Sciatic nerve (tissue), 2 donors: ENCODE data around the gene STYK1. TPM values are rescaled to one million over a fixed set of nuclear protein-coding genes. Genes with fewer than 3 reads are reported as not detected.
"Not testable (repeated sequence)": the region's sequence is repeated elsewhere in the genome, so short reads cannot be mapped to it uniquely, and the experiment has no call there.

Experiments used
- ATAC-seq: fragments of 200-7000 bp; cut with Tn5 transposase; one replicate; pipeline ENCODE4 v1.9.1; 2020; ENCODE audit warnings: mild to moderate bottlenecking, moderate library complexity
- DNase-seq: peaks from one replicate; pipeline ENCODE4 v3.0.0-alpha.2; 2020; ENCODE audit warnings: low spot score
- intact Hi-C: fragments of 100-400 bp; cut with DNase I; formaldehyde crosslinking; loops from one replicate; pipeline ENCODE4 v1.14.2; 2022
- total RNA-seq: library from RNA; stranded (reverse); fragmentation: NEBNext Ultra II Directional; extraction: Animal tissue kit (Norgen Biotek cat#: 25700); gene quantifications from one replicate; pipeline ENCODE4 v1.2.1, GENCODE V29; 2021
- donor health status: DM: no; HTN: no; CAD: no.
- donor health status: DM: no; HTN: no; CAD: no.

The STYK1 gene
- total RNA-seq, 1 donor from 2014 or later, result 0.85 TPM

DNA sequence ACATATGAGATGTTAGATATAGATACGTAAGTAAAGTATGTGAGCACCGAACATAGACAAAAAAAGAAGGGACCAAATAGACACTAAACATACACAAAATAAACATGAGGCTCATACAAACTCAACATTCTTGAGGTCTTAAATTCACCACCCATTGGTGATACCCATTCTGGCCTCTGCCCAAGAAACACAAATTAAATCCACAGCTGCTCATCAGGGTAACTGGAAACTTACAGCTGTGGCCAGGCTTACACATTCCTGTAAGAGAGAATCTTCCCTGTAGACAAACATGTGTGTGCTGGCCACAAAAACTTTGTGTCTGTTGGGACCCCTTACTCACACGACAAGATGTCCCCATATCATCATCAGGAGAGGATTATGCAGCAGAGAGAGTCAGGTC lies 82.9 kb downstream of the STYK1 start:
- no peak for DNase-seq
- intact Hi-C loops, result no loop called here
- ATAC-seq, result no peak

DNA sequence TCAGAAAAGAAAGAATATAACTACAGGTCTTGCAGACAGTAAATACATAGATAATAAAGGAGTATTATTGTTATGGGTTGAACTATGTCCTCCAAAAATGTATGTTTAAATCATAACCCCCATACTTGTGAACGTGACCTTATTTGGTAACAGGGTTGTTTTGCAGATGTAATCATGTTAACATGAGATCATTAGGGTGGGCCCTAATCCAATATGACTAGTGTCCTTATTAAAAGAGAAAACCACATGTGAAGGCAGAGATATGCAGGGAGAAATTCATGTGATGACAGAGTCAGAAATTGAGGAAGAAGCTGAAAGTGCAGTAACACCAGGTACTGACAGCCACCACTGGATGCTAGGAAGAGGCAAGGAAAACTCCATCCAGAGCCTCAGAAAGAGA lies 89.4 kb downstream of the STYK1 start:
- intact Hi-C loops, result no loop called here
- ATAC-seq, result no peak
- no peak for DNase-seq

DNA sequence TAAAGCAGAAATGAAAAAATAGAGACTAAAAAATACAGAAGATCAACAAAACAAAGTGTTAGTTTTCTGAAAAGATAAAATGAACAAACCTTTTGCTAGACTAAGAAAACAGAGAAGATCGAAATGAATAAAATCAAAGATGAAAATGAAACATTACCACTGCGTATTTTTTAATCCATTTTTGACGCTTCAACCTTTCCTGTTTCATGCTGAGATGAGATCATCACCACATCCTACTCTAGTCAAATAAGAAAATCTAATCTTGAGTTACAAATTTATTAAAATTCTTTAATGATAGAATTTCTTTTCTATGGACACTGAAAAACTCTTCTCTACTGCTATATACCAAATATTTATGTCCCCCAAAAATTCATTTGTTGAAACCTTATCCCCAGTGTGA lies 91.1 kb downstream of the STYK1 start:
- no peak for ATAC-seq
- no peak for DNase-seq
- intact Hi-C loops, result no loop called here

DNA sequence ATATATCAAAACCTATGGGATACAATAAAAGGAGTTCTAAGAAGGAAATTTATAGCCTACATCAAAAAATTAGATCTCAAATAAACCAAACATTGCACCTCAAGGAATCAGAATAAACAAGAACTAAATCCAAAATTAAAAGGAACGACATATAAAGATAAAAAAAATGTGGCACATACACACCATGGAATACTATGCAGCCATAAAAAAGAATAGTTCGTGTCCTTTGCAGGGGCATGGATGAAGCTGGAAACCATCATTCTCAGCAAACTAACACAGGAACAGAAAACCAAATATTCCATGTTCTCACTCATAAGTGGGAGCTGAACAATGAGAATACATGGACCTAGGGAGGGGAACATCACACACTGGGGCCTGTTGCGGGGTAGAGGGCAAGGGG lies 91.7 kb downstream of the STYK1 start:
- DNase-seq, intact Hi-C loops, ATAC-seq: not testable (repeated sequence)

DNA sequence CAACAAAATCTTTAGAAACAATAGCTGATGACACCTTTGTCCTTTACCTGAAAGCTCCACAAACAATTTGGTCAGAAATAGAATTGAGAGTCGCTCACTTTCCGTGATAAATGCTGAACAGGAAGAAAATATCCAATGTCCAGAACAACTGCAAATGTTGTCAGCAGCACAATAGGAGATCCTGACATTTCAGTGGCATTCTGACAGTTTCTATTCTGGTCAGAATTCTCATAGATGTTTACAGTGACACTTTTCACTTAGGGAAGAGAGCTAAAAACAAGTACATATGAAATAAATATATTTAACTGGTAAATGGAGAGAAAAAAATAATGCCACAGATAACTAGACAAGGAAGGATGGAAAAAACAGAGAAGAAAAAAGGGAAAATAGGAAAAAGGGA lies 99.5 kb downstream of the STYK1 start:
- intact Hi-C loops, result no loop called here
- ATAC-seq (no peak), DNase-seq (no peak)

DNA sequence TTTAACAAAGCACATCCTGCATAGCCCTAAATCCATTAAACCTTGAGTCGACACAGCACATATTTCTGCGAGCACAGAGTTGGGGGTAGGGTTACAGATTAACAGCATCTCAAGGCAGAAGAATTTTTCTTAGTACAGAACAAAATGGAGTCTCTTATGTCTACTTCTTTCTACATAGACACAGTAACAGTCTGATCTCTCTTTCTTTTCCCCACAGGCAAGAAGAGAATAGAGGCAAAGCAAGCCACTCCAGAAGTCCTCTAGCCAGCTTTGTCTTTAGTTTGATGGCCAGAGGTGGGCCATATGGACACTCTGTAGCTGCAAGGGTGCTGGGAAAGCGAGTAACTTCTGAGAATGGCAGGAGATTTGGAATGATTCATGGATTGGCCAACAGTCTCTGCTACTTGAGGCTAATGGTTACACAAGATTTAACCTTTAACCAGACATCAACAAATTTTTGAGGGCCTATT lies 101.8 kb downstream of the STYK1 start:
- ATAC-seq, DNase-seq, intact Hi-C loops: not testable (repeated sequence)

DNA sequence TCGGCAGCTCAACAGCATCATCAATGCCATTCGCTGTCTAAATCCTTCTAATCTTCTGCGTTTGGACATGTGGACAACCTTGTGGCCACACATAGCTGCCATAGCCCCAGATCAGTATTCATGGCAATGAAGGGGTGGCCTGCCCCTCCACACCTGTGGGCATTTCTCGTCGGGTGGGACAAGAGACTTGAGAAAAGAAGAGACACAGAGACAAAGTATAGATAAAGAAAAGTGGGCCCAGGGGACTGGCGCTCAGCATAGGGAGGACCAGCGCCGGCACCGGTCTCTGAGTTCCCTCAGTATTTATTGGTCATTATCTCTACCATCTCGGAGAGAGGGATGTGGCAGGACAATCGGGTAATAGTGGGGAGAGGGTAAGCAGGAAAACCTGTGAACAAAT lies 102.7 kb downstream of the STYK1 start:
- DNase-seq, result no peak

More for the DNA sequence above, 102.7 kb downstream of the STYK1 start:
- ATAC-seq, result no peak
- intact Hi-C loops, result no loop called here

Other genes starting within 250 kb of the STYK1 start
- 0.67 TPM for gene KLRC2, start 238.0 kb downstream of the STYK1 start, total RNA-seq
- not detected for gene KLRC1, start 220.7 kb downstream of the STYK1 start, total RNA-seq
- gene EIF2S3B, start 168.2 kb downstream of the STYK1 start, total RNA-seq, result 0.62 TPM
- 20.6 TPM for gene MAGOHB, start 60.4 kb downstream of the STYK1 start, total RNA-seq
- 371 TPM for gene YBX3, start 49.3 kb upstream of the STYK1 start, total RNA-seq
- not detected for gene TAS2R7, start 128.6 kb upstream of the STYK1 start, total RNA-seq
- 0.27 TPM for gene TAS2R8, start 133.2 kb upstream of the STYK1 start, total RNA-seq
- gene TAS2R9, start 136.1 kb upstream of the STYK1 start, total RNA-seq, result not detected
- 1.7 TPM for gene TAS2R10, start 152.3 kb upstream of the STYK1 start, total RNA-seq
- gene PRR4, start 175.4 kb upstream of the STYK1 start, total RNA-seq, result 9.2 TPM
- gene PRH1, start 210.2 kb upstream of the STYK1 start, total RNA-seq, result 36.1 TPM
- gene TAS2R13, start 235.5 kb upstream of the STYK1 start, total RNA-seq, result 5.0 TPM